ENCODE results near the gene KRT38. TPM values are rescaled to one million over a fixed set of nuclear protein-coding genes. Genes with fewer than 3 reads are reported as not detected.

The KRT38 gene
- total and polyA plus RNA-seq, 4 donors = not detected

DNA sequence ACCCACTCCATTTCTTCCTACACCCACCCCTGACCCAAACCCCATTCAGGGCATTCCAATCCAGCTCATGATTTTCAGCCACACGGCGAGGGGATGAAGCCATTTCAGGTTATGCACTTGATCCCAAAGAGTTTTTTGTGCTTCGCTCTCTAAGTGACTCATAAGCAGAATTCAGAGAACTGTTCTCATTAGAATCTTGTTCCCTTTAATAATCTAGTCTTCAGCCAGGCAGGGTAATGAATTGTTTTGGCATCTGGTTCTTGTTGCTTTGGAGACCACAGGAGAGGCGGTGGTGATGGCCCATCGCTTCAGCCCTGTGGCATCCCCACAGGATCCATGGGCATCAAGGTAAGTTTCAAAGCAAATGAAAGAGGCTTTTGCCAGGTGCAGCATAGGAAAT, 38.6 kb downstream of the KRT38 start:
- WGBS, 2 donors = 92 to 96% methylated on average over 5 of the region's 5 CpGs
- TF ChIP-seq, protein P1, sequence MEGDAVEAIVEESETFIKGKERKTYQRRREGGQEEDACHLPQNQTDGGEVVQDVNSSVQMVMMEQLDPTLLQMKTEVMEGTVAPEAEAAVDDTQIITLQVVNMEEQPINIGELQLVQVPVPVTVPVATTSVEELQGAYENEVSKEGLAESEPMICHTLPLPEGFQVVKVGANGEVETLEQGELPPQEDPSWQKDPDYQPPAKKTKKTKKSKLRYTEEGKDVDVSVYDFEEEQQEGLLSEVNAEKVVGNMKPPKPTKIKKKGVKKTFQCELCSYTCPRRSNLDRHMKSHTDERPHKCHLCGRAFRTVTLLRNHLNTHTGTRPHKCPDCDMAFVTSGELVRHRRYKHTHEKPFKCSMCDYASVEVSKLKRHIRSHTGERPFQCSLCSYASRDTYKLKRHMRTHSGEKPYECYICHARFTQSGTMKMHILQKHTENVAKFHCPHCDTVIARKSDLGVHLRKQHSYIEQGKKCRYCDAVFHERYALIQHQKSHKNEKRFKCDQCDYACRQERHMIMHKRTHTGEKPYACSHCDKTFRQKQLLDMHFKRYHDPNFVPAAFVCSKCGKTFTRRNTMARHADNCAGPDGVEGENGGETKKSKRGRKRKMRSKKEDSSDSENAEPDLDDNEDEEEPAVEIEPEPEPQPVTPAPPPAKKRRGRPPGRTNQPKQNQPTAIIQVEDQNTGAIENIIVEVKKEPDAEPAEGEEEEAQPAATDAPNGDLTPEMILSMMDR (IDR thresholded peaks at IDR 0.05; ENCODE audit: control extremely low read depth, extremely low read depth) = no peak
- no peak overlapping the region for H3K4me3 ChIP-seq
- H3K4me1 ChIP-seq (ENCODE audit: control insufficient read depth in 5 of 5, insufficient read depth in 5 of 5, low read length in 5 of 5) = no peaks in the 10 kb centered on the region
- DNase-seq = no peak
- H3K27ac ChIP-seq (ENCODE audit: low read depth in 1 of 2, low read length in 1 of 2) = no peak overlapping the region
- H3K27me3 ChIP-seq (ENCODE audit: control insufficient read depth in 3 of 3, insufficient read depth in 3 of 3, low read length in 2 of 3) = no peaks in the 10 kb centered on the region
- H3K36me3 ChIP-seq (ENCODE audit: control insufficient read depth in 4 of 4, insufficient read depth in 4 of 4, low read length in 4 of 4) = no peaks in the 10 kb centered on the region
- H3K9ac ChIP-seq (ENCODE audit: insufficient read depth in 1 of 2, low read length in 2 of 2) = no peak overlapping the region
- H3K9me3 ChIP-seq (ENCODE audit: control insufficient read depth in 4 of 4, insufficient read depth in 3 of 4, low read length in 3 of 4) = no peaks in the 10 kb centered on the region
- ATAC-seq (ENCODE audit: insufficient read depth, low FRiP score) = no peak

DNA sequence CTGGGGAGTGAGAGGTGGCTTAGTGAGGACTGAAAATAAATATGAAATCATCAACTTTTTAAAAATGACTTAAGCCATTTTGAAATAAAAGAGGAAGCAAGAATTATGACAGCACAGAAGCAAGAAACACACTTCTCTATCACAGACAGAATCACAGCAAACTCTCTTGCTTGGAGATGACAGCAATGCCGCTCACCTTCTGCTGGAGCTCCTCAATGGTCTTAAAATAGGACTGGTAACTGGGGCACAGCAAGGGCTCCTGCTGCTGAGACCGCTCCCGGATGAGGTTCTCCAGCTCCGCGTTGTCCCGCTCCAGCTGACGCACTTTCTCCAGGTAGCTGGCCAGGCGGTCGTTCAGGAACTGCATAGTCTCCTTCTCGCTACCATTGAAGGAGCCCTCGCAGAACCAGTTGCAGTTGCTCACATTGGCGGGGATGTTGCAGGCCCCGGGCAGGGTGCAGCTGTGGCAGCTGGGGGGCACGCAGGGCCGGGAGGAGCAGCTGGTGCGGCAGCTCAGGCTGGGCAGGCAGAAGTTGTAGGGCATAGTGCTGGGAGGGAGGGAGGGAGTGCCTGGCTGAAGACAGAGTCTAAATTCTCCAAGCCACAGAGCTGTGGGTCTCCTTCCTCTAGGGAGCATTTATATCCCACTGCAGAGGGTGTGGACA, 43.7 kb downstream of the KRT38 start, which contains the start of gene KRT31:
TSS of gene KRT31 (minus strand) at position 613 of the 665 bp plus-strand sequence. CDS start at position 544, 69 bp downstream.
- Histone ChIP-seq H3K4me3 (no peak within 1 kb of the TSS), H3K4me1 (ENCODE audit: control insufficient read depth in 5 of 5, insufficient read depth in 5 of 5, low read length in 5 of 5) (peaks cover 0 to 4% (median 0%) of the 10 kb centered on the region in 5 donors), H3K27me3 (ENCODE audit: control insufficient read depth in 3 of 3, insufficient read depth in 3 of 3, low read length in 2 of 3) (peaks cover 0 to 2% (median 0%) of the 10 kb centered on the region in 3 donors), H3K36me3 (ENCODE audit: control insufficient read depth in 4 of 4, insufficient read depth in 4 of 4, low read length in 4 of 4) (no peaks in the 10 kb centered on the region), H3K9me3 (ENCODE audit: control insufficient read depth in 4 of 4, insufficient read depth in 3 of 4, low read length in 3 of 4) (no peaks in the 10 kb centered on the region), H3K27ac (ENCODE audit: low read depth in 1 of 2, low read length in 1 of 2) (no peak within 1 kb of the TSS), H3K9ac (ENCODE audit: insufficient read depth in 1 of 2, low read length in 2 of 2) (no peak within 1 kb of the TSS)
- ATAC-seq (ENCODE audit: insufficient read depth, low FRiP score) = no peak
- DNase-seq = no peak
- TF ChIP-seq, protein P1 (IDR thresholded peaks at IDR 0.05; ENCODE audit: control extremely low read depth, extremely low read depth) = no peak
- 88 to 96% methylated on average over 15 to 16 of the region's 16 CpGs for WGBS, 2 donors

DNA sequence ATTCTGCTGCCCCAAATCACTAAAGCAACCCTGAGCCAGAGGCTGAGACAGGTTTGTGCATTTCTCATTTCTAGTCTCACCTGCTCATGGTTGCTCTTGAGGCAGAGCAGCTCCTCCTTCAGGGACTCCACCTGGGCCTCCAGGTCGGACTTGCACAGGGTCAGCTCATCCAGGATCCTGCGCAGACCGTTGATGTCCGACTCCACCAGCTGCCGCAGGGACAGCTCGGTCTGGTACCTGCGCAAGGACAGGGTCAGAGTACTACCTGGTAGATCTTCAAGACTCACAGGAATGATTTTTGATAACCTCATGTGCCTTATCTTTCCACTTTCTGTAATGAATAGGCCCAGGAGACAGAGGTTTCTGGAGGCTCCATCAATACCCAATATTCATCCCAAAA, 44.4 kb downstream of the KRT38 start:
- DNase-seq = no peak
- TF ChIP-seq, protein P1 (IDR thresholded peaks at IDR 0.05; ENCODE audit: control extremely low read depth, extremely low read depth) = no peak
- Histone ChIP-seq H3K9ac (ENCODE audit: insufficient read depth in 1 of 2, low read length in 2 of 2) (no peak overlapping the region), H3K27me3 (ENCODE audit: control insufficient read depth in 3 of 3, insufficient read depth in 3 of 3, low read length in 2 of 3) (peaks cover 0 to 4% (median 0%) of the 10 kb centered on the region in 3 donors), H3K4me1 (ENCODE audit: control insufficient read depth in 5 of 5, insufficient read depth in 5 of 5, low read length in 5 of 5) (peaks cover 0 to 4% (median 0%) of the 10 kb centered on the region in 5 donors), H3K4me3 (no peak overlapping the region), H3K27ac (ENCODE audit: low read depth in 1 of 2, low read length in 1 of 2) (no peak overlapping the region), H3K36me3 (ENCODE audit: control insufficient read depth in 4 of 4, insufficient read depth in 4 of 4, low read length in 4 of 4) (no peaks in the 10 kb centered on the region), H3K9me3 (ENCODE audit: control insufficient read depth in 4 of 4, insufficient read depth in 3 of 4, low read length in 3 of 4) (no peaks in the 10 kb centered on the region)
- ATAC-seq (ENCODE audit: insufficient read depth, low FRiP score) = no peak
- 92 to 96% methylated on average over 7 of the region's 7 CpGs for WGBS, 2 donors

Measured in lung (tissue), 12 donors.